ENCODE data around the gene OTOGL.

Gene OTOGL

DNA sequence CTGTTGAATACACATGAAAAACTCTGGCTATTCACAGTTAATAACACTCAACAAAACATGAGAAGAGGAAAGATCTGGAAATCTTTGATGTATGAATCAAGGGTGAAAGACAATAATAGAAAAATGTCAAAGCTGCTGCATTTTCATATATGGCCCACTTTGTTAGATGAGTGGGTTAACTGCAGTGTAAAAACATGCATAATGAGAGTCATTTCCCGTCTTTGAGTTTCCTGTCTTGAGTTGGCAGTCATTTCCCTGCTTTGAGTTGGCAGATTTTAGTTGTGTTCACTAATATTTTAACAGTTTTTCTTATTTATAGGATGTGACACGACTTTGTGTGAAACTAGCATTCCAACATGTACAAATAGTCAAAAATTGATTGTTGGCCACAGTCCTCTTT, 256.8 kb downstream of the OTOGL start:
- in situ Hi-C loops (cut with MboI; ENCODE audit: low sequenced_read_pairs) = no loop called here

DNA sequence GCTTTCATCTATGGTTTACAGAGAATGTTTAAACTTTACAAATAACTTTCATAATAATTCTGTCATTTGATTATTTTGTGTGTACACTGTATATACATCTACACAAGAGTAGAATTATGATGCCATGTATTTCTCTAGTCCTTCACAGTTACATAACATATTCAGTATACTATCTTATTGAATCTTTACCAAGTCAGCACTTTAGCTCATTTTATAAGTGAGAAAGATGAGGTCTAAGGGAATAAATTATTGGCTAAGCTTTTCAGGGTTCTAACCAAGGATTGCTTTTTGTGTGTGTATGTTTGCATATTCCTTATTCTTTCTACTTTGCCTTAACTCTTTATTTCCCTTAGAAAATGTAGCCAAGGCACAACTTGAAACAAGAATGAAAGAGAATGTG, 260.4 kb downstream of the OTOGL start:
- in situ Hi-C loops (cut with MboI; ENCODE audit: low sequenced_read_pairs) = no loop called here

DNA sequence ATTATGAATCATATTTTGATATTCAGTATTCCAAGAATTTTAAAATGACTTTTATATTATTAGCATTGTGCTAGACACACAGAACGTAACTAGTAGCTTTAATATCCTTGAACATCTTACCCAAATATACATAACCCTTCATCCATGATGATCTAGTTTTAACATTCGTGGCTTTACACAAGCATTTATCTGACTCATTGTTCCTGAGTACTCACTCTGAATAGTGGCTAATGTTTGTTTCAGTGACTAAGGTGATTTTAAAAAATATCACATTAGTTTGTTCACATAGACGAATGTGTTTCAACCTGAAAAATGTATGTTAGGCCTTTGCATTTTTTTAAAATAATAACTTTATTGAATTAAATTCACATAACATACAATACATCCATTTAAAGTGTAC, 264.7 kb downstream of the OTOGL start:
- in situ Hi-C loops (cut with MboI; ENCODE audit: low sequenced_read_pairs) = no loop called here

DNA sequence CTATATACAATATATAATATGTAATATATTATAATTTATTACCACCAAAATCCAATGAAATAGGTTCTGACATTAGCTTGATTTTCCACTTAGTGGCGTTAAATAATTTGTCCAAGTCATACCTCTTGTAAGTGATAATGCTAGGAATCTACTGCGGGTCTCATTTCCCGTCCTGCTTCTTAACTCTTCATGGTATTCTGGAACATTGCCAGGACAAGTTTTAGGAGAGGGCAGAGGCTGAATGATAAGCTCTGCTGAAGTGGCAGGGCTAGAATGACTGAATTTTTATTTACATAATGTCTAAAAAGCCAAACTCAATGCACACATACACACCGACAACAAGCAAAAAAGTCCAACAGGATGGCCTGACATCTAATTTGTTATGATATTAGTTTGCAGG, 274.3 kb downstream of the OTOGL start:
- in situ Hi-C loops (cut with MboI; ENCODE audit: low sequenced_read_pairs) = no loop called here

DNA sequence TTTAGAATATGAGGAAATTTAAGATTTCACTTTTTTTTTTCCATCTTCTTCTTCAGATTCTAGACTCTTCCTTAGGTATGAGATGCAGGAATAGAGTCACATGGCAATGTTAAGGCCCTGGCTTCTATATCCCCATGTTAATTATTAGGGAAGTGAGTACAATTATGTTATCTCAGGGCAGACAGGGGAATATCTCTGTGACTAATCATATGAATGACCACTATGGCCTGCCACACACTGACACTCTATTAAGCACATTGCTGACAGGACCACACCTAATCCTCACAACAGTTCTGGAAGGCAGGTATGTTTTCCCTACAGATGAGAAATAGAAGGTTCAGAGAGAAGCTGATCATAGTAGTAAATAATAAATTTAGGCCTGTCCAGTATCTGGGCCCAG, 275.3 kb downstream of the OTOGL start:
- in situ Hi-C loops (cut with MboI; ENCODE audit: low sequenced_read_pairs) = no loop called here

DNA sequence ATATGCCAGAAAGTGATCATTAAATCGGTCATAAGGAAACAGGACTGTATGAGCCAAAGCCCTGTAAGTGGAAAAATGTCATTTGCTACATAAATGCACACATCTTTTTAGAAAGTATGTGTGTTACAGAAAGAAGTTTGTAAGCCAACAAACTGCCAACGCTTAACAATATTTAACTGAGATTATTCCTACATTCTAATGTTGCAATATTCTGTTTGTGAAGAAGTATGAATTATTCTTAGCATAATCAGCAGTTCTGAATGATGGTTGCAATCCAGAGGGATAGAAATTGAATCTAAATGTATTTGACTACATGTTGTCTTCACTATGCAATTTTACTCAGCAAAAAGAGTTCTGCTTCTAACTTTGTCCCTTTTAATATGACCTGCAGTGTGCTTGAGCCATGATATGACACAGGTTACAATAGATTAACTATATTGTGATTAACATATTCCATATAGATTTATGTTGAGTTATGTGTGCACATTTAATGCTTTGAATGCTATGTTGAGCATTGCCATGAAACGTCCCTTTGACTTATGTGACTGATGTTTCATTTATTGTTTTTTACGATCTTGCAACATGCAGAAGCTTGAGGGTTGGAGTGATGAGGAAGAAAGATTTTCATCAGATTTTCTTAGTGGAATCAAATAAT, 277.9 kb downstream of the OTOGL start:
- in situ Hi-C loops (cut with MboI; ENCODE audit: low sequenced_read_pairs) = no loop called here

DNA sequence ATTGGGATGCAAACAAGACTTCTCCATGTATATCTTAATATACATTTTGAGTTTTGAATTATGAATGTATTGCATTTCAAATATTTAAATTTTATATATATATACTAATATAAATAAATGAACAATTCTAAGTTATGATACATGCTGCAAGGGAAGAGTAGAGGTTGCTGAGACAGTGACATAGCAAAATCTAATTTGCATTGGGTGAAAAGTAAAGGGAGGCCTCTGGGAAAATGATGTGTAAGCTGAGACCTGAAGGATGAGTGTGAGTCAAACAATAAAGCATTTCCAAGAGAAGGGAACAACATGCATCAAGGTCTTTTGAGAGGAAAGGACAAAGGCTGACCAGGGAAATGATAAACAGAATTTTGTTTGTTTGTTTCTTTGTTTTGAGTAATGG, 281.8 kb downstream of the OTOGL start:
- in situ Hi-C loops (cut with MboI; ENCODE audit: low sequenced_read_pairs) = no loop called here

DNA sequence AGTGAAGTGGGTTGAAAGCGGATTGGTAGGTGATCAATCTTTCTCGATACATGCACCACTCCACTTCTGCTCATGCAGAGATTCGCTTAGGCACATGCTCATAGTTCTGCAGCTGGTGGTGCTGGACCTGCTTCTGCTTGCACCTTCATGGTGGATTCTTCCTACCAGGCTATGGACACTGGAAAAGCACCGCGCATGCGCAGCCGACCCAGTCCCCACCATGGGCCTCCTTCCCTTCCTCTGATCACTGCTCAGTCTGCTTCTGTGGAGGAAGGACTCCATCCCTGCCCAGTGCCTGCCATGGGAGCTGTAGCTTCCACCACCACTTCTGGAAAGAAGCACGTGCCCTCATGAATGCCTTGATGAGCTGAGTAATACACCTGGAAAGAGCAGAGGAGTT, 282.9 kb downstream of the OTOGL start:
- in situ Hi-C loops (cut with MboI; ENCODE audit: low sequenced_read_pairs) = no loop called here

DNA sequence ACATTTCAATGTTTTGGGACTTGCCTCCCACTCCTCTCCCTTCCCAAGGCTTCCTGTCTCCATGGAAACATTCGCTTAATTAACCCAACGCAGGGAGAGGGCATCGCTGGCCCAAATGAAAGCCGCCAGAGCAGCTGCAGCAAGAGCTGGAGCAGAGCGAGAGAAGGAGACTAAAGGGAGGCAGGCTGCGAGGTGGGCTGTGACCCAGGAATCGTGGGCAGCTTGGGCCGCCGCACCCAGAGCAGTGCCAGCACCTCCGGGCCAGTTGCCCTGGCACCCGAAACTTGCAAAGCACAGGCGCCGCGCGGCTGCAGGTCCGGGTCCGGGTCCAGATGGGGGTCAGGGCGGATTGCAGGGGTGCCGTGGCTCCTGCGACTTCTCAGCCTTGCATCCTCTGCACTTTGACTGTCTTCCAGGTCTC, 301.2 kb downstream of the OTOGL start:
- in situ Hi-C loops (cut with MboI; ENCODE audit: low sequenced_read_pairs) = no loop called here

DNA sequence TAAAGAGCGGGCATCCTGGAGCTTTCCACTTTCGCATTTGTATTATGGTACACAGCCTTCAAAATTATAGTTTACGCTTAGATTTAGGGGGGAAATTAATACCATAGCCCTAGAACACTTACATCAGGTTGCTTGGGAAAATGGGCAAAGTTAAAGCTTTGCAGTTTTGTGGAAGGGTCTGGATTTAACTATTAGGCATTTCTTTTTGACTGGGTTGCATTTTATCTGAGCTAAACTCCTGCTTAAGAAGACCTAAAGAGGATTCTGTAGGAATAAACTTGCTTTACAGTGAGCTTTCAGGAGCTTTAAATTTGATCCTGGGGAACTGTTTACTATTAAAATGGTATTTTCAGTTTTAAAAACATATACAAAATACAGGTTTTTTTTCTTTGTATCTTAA, 301.9 kb downstream of the OTOGL start:
- in situ Hi-C loops (cut with MboI; ENCODE audit: low sequenced_read_pairs) = no loop called here

DNA sequence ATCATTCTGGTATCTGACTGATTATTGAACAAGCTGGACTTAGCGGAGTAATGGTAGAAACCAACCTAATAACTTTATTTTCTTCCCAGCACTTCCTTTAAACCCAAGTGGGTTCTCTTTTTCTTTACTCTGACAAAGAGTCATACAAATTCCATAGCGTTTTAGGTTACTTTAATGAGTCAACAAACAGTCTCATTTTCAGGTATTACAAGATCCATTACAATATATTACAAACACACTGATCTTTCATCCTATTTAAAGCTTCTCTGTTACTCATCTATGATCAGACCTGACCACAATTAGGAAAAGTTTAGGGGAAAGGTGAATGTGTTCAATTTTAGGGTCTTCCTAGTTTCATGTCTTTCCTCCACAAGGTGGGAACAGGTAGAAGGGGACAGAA, 305.3 kb downstream of the OTOGL start:
- in situ Hi-C loops (cut with MboI; ENCODE audit: low sequenced_read_pairs) = no loop called here

DNA sequence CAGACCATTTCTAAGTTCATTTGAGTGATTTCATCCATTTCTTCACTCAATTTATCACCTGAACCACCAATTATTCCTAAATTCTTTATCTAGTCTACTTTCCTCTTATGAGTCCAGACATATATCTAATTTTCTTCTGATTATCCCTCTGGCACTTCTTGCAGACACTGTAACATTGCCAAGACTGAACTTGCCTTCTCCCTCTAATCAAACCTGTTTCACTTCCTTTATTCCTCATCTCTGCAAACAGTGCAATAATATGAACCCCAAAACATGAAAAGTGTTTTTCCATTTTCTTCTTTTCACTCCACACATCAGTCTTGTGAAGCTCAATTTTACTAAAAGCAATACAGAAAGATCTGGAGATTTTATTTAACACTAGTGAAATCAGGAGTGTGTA, 306.9 kb downstream of the OTOGL start:
- in situ Hi-C loops (cut with MboI; ENCODE audit: low sequenced_read_pairs) = no loop called here

DNA sequence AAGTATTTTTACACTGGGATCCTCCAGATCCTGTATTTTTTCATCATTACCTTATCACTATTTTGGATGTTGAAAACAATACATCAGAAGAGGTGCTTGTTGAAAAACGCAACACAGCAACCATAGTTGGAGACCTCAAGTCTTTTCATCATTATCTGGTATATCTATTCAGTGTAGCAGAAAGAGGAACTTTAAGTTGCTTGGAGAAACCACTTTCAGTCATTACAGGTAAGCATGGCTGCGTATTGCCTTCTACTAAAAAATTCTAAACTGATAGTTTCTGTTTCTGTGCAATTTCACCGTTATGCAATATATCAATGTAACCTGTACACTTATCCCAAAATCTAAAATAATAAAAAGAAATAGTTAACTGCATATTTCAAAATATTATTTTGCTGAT, 312.4 kb downstream of the OTOGL start:
- in situ Hi-C loops (cut with MboI; ENCODE audit: low sequenced_read_pairs) = no loop called here

DNA sequence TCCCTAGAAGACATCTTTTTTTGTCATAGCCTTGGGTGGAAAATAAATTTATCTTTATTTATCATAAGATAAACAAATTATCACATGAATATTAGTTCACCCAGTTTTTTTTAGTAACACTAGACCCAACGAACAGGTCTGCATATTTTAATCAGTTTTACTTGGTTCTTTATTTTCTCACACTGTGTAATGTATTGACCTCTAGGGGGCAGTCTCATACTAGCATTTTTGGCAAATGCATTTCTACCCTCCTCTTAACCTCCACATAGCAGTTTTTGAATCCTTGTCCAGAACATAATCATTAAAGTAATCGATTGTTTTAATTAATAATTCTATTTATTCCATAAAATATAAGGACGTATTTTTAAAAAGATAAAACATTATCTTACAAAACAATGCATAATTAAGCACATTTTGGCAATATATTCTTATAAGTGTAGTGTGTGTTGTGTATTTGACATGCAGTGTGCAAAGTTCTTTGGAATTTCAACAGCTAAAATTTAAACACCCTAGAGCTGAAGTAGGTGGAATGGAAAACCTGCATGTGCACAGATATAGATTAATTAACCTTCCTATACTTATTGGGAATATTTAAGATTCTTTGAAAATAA, 313.1 kb downstream of the OTOGL start:
- in situ Hi-C loops (cut with MboI; ENCODE audit: low sequenced_read_pairs) = no loop called here

DNA sequence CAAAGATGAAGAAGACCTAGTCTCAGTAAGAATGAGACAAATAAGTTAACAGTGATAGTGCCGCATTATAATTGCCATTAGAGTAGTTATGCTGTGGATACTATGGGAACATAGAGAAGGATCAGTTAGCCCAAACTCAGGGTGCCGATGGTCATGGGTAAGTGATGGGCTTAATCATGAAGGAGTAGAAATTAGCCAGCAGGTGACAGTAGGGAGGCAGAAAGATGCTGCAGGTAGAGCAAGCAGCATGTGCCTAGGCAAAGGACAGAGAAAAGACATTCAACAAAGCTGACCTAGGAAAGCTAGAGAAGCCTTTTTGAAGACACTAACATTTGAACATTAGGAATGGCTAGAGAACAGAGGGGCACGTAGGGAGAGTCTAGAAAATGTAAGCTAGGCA, 314.1 kb downstream of the OTOGL start:
- in situ Hi-C loops (cut with MboI; ENCODE audit: low sequenced_read_pairs) = no loop called here

DNA sequence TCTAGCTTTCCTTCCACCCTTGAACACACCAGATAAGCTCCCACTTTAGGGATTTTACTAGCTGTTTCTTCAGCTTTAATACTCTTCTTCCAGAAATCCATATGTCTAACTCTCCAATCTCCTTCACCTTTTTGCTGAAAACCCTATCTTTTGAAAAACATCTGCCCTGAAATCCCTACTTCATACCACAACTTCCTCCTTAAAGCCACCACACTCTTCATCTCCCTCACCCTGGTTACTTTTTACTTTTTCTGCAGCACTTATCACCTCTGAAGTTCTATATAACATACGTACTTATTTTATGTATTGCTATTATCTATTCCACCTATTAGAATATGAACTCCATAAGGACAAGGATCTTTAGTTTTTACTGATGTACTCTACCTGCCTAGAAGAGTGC, 316.1 kb downstream of the OTOGL start:
- in situ Hi-C loops (cut with MboI; ENCODE audit: low sequenced_read_pairs) = no loop called here

DNA sequence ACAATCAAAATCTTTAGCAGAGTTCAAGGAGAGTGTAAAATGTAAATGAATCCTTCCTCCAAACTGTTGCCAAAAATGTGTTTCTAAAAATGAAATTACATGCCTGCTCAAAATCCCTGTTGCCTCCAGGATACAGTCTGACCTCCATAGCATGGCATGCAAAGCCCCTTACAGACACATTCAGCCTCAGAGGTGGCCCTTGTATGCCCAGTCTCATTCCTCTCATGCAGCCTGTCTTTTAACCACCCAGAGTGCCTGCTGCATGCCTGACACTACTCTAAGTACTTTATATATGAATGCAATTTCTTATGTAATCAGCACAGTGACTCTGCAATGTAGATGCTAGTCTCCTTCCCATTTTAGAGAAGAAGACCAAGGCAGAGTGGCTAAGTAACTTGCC, 320.3 kb downstream of the OTOGL start:
- in situ Hi-C loops (cut with MboI; ENCODE audit: low sequenced_read_pairs) = no loop called here

DNA sequence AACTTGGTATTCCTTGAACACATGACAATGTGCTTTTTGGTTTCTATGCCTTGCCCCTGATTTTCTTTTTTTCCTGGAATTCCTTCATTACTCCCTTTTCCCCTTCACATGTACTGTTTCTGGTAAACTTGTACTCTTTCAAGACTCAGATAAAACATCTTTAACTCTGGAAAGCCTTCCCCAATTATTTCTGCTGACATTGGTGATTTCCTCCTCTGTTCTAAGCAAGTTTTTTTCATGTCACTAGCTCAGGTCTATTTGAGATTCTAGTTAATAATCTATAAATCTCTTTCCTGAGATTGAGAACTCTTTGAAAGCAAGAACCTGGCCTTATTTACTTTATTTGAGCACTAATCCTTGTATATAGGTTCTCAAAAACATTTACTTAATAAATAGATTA, 320.7 kb downstream of the OTOGL start:
- in situ Hi-C loops (cut with MboI; ENCODE audit: low sequenced_read_pairs) = no loop called here

DNA sequence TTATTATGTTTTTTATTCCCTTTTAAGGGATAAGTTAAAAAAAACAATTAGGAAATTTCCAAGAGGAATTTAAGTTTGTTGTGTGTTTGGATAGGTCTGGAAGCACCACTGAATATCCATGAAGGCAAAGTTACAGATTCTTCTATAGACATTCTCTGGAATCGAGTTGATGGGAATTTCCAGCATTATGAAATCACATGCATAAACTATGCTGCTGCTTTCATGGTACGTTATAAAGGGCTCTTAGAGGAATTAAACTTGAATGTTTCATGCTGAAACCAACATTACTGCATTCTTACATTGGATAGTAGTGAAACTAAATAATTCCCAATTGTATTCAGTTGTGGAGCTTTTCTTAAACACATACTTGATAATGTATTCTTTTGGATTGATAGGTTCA, 323.2 kb downstream of the OTOGL start:
- in situ Hi-C loops (cut with MboI; ENCODE audit: low sequenced_read_pairs) = no loop called here

Data from HL-60/S4 (cell line).